WERI-Rb-1 (cell line): ENCODE measurements around the gene SERTAD2.

Experiments used
- DNase-seq: peaks from one replicate; pipeline ENCODE4 v3.0.0-alpha.2; 2020
- H3K27ac ChIP-seq: fragments of 250-450 bp; sonication (Bioruptor Pico); 2 replicates; pipeline ENCODE4 v1.5.1; 2020; ENCODE audit warnings: mild to moderate bottlenecking, moderate library complexity
- H3K27me3 ChIP-seq: fragments of 250-450 bp; sonication (Bioruptor Pico); 2 replicates; pipeline ENCODE4 v1.5.1; 2021; ENCODE audit warnings: mild to moderate bottlenecking, low read depth, moderate library complexity; ENCODE audit not compliant: insufficient read depth, severe bottlenecking
- H3K36me3 ChIP-seq: fragments of 250-450 bp; sonication (Bioruptor Pico); 2 replicates; pipeline ENCODE4 v1.5.1; 2020; ENCODE audit warnings: mild to moderate bottlenecking, moderate library complexity
- H3K4me3 ChIP-seq: 2 replicates; pipeline ENCODE4 v1.5.1; 2011; ENCODE audit warnings: low read depth, mild to moderate bottlenecking, control low read depth, low read length
- H3K9me3 ChIP-seq: fragments of 250-450 bp; sonication (Bioruptor Pico); 2 replicates; pipeline ENCODE4 v1.5.1; 2021; ENCODE audit warnings: mild to moderate bottlenecking, moderate library complexity; ENCODE audit not compliant: severe bottlenecking
- TF ChIP-seq, protein P1 (sequence below): IDR thresholded peaks from 2 replicates; pipeline ENCODE4 v1.5.1; 2011; ENCODE audit warnings: low read depth, mild to moderate bottlenecking, control low read depth, inconsistent platforms, low read length

SERTAD2 gene

GRCh38 chr2:64686283-64686956, 32.7 kb upstream of the SERTAD2 start:
- Histone ChIP-seq H3K36me3 (no peaks in the 10 kb centered on the region), H3K27me3 (no peaks in the 10 kb centered on the region), H3K27ac (no peak overlapping the region), H3K4me3 (no peak overlapping the region), H3K9me3 (no peaks in the 10 kb centered on the region)
- TF ChIP-seq, protein P1, sequence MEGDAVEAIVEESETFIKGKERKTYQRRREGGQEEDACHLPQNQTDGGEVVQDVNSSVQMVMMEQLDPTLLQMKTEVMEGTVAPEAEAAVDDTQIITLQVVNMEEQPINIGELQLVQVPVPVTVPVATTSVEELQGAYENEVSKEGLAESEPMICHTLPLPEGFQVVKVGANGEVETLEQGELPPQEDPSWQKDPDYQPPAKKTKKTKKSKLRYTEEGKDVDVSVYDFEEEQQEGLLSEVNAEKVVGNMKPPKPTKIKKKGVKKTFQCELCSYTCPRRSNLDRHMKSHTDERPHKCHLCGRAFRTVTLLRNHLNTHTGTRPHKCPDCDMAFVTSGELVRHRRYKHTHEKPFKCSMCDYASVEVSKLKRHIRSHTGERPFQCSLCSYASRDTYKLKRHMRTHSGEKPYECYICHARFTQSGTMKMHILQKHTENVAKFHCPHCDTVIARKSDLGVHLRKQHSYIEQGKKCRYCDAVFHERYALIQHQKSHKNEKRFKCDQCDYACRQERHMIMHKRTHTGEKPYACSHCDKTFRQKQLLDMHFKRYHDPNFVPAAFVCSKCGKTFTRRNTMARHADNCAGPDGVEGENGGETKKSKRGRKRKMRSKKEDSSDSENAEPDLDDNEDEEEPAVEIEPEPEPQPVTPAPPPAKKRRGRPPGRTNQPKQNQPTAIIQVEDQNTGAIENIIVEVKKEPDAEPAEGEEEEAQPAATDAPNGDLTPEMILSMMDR, result no peak
- DNase-seq, result no peak

DNA sequence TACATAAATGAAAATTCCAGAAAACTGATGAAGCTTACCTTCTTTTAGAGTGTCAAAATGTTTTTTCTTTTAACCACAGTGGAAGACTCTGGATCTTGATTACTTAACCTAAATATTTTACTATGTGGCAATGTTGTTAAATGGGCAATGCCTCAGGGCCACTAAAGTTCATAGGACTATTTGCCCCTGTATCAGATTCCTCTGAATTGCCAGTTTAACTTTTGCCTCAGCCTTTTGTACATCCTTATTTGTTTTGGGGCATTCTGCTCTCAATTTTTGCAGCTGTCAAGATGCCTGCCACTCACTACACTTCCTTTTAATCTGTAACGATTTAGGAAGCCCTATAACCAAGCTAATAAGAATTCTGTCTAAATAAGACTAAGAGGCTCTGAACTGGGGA, 31.7 kb upstream of the SERTAD2 start:
- H3K27ac ChIP-seq, result no peak overlapping the region
- no peak overlapping the region for H3K4me3 ChIP-seq
- no peak for DNase-seq

GRCh38 chr2:64683771-64684510, 30.2 kb upstream of the SERTAD2 start:
- TF ChIP-seq, protein P1, result no peak
- H3K4me3 ChIP-seq, result no peak overlapping the region
- H3K27me3 ChIP-seq, result no peaks in the 10 kb centered on the region
- H3K9me3 ChIP-seq, result no peaks in the 10 kb centered on the region
- H3K27ac ChIP-seq, result no peak overlapping the region
- H3K36me3 ChIP-seq, result no peaks in the 10 kb centered on the region
- DNase-seq, result no peak

More for the DNA sequence above, 31.7 kb upstream of the SERTAD2 start:
- H3K27me3 ChIP-seq, result no peaks in the 10 kb centered on the region
- H3K36me3 ChIP-seq, result no peaks in the 10 kb centered on the region
- TF ChIP-seq, protein P1, result no peak
- no peaks in the 10 kb centered on the region for H3K9me3 ChIP-seq

- TF ChIP-seq, protein P1, result no peak
- no peak overlapping the region for H3K4me3 ChIP-seq
- H3K36me3 ChIP-seq, result no peaks in the 10 kb centered on the region
- no peaks in the 10 kb centered on the region for H3K9me3 ChIP-seq
- no peak overlapping the region for H3K27ac ChIP-seq
- no peaks in the 10 kb centered on the region for H3K27me3 ChIP-seq
- DNase-seq, result no peak
These were observed 27.8 kb upstream of the SERTAD2 start for GRCh38 chr2:64681479-64681967.

GRCh38 chr2:64679673-64680425, 26.1 kb upstream of the SERTAD2 start:
- H3K36me3 ChIP-seq, result no peaks in the 10 kb centered on the region
- H3K27me3 ChIP-seq, result no peaks in the 10 kb centered on the region
- TF ChIP-seq, protein P1, result no peak
- no peak for DNase-seq
- H3K9me3 ChIP-seq, result no peaks in the 10 kb centered on the region
- H3K4me3 ChIP-seq, result no peak overlapping the region
- H3K27ac ChIP-seq, result no peak overlapping the region
